GM12864 (cell line): ENCODE data around the gene SYNPO2.

ENCODE experiments used
- DNase-seq: peaks from one replicate; pipeline ENCODE4 v3.0.0-alpha.2; 2011; ENCODE audit warnings: low read depth
- H3K4me3 ChIP-seq: 2 replicates; pipeline ENCODE4 v1.5.1; 2011; ENCODE audit warnings: mild to moderate bottlenecking, low read depth, low read length, control low read depth
- CTCF ChIP-seq: IDR thresholded peaks from 2 replicates; pipeline ENCODE4 v1.5.1; 2011; ENCODE audit warnings: low read depth, mild to moderate bottlenecking, moderate library complexity, low read length, control low read depth, inconsistent platforms; ENCODE audit errors: missing control alignments

SYNPO2 gene

GRCh38 chr4:119097282-119097900 lies 208.7 kb downstream of the SYNPO2 start:
- no peak for TF ChIP-seq CTCF
- no peak for DNase-seq
- no peak overlapping the region for H3K4me3 ChIP-seq

- H3K4me3 ChIP-seq, result no peak overlapping the region
- no peak for DNase-seq
- no peak for TF ChIP-seq CTCF
Observed at GRCh38 chr4:119098306-119098705, 209.7 kb downstream of the SYNPO2 start.

- TF ChIP-seq CTCF, result no peak
Observed at GRCh38 chr4:119099227-119099810, 210.7 kb downstream of the SYNPO2 start.

GRCh38 chr4:119100655-119101054 lies 212.0 kb downstream of the SYNPO2 start:
- no peak for TF ChIP-seq CTCF
- no peak overlapping the region for H3K4me3 ChIP-seq
- no peak for DNase-seq

More at GRCh38 chr4:119099227-119099810, 210.7 kb downstream of the SYNPO2 start:
- H3K4me3 ChIP-seq, result no peak overlapping the region
- DNase-seq, result no peak

- no peak overlapping the region for H3K4me3 ChIP-seq
- no peak for DNase-seq
- TF ChIP-seq CTCF, result no peak
Observed at GRCh38 chr4:119103263-119103662, 214.6 kb downstream of the SYNPO2 start.

GRCh38 chr4:119104644-119105273 lies 216.1 kb downstream of the SYNPO2 start:
- no peak overlapping the region for H3K4me3 ChIP-seq
- no peak for DNase-seq
- TF ChIP-seq CTCF, result no peak

- no peak overlapping the region for H3K4me3 ChIP-seq
- DNase-seq, result no peak
- no peak for TF ChIP-seq CTCF
Observed at GRCh38 chr4:119105605-119106004, 217.0 kb downstream of the SYNPO2 start.
